ENCODE results near the gene PCDHB8.
"Not testable (repeated sequence)": the region's sequence is repeated elsewhere in the genome, so short reads cannot be mapped to it uniquely, and the experiment has no call there.

The PCDHB8 gene

GRCh38 chr5:141223112-141223783, 45.7 kb downstream of the PCDHB8 start, which contains the start of gene PCDHB14:
Gene PCDHB14, plus strand, starts transcription at chr5:141223343. Its CDS starts 163 bp downstream, at chr5:141223506.
- H3K4me3 ChIP-seq (replicated peaks; ENCODE audit: low read depth, low read length), result 0 out of 2 replicates have a peak within 1 kb of the TSS, but pooled peaks have one; percentile 5
- no peak for TF ChIP-seq CTCF (IDR thresholded peaks at IDR 0.05; ENCODE audit: low read depth, low read length, missing control alignments)
- DNase-seq (ENCODE audit: extremely low read depth, low read depth), result no peak

- H3K4me3 ChIP-seq (replicated peaks; ENCODE audit: low read depth, low read length); DNase-seq (ENCODE audit: extremely low read depth, low read depth): not testable (repeated sequence)
These were observed 47.3 kb downstream of the PCDHB8 start for GRCh38 chr5:141224844-141225243.

GRCh38 chr5:141225421-141225820, 47.8 kb downstream of the PCDHB8 start:
- H3K4me3 ChIP-seq (replicated peaks; ENCODE audit: low read depth, low read length); DNase-seq (ENCODE audit: extremely low read depth, low read depth): not testable (repeated sequence)

Data from HFF-Myc (cell line).